Skin of body (tissue), 2 donors: ENCODE results near the gene ALDH3A1. TPM values are rescaled to one million over a fixed set of nuclear protein-coding genes. Genes with fewer than 3 reads are reported as not detected.

Experiments
- DNase-seq: peaks from one replicate; lab custom pipeline; 2025; lab: John Stamatoyannopoulos, UW
- total RNA-seq: library from RNA; depleted of rRNA; stranded (reverse); fragments of >200 nt; gene quantifications from one replicate; pipeline ENCODE4 v1.2.3, GENCODE V29; 2014

ALDH3A1 gene
- total RNA-seq, 1 donor from 2014 or later: 2.0 TPM

DNA sequence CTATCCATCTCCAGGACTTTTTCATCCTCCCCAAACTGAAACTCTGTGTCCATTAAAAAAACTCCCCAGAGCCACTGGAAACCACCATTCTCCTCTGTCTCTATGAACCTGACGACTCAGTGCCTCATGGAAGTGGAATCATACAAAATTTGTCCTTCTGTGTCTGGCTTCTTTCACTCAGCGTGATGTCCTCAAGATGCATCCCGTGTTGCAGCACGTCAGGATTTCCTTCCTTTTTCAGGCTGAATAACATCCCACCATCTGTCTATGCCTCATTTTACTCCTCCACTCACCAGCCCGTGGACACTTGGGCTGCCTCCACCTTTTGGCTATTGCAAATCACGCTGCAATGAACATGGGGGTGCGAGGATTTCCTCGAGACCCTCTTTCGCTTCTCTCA, 12.6 kb upstream of the ALDH3A1 start:
- DNase-seq: no peak

DNA sequence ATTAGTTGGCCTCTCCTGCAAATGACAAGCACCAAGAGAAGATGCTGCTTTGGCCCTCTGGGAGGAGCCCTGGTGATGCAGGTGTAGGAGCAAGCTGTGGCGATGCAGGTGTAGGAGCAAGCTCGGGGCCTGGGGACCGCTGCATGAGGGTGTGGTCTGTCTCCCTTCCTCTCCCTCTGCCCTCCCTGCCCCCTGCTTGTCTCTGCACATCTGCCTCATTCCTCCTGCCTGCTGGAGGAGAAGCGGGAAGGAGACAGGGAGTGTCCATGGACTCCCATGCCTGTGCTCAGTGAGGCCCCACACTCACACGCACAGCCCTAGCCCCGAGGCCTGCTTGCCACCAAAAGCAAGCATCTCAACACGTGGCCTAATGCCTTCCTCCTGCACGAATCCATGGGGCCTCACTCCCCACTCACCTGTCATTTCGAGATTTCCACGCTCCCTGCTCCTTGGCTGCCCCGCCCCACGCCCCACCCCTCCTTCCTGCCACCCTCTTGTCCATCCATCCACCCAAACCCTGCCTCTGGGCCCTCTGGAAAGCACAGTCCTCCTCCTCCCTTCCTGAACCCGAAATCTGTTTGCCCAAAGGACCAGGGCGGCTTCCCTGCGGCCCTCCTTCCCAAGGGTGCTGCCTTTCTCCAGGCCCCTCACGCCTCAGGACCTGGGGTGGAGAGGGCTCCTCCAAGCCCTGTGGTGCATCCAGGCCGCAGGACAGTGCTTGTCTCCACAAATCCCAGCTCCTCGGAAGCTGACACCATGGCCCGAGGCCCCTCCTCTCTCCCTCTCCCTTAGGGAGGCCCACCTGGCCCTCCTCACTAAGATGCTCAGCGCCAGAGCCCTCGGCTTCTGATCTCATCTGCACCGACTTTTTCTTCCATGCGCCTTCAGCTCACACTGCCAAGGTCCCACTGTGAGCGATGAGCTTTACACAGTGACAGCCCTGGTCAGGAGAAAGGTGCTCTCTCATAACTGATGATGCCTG, 11.8 kb upstream of the ALDH3A1 start:
- DNase-seq: no peak

DNA sequence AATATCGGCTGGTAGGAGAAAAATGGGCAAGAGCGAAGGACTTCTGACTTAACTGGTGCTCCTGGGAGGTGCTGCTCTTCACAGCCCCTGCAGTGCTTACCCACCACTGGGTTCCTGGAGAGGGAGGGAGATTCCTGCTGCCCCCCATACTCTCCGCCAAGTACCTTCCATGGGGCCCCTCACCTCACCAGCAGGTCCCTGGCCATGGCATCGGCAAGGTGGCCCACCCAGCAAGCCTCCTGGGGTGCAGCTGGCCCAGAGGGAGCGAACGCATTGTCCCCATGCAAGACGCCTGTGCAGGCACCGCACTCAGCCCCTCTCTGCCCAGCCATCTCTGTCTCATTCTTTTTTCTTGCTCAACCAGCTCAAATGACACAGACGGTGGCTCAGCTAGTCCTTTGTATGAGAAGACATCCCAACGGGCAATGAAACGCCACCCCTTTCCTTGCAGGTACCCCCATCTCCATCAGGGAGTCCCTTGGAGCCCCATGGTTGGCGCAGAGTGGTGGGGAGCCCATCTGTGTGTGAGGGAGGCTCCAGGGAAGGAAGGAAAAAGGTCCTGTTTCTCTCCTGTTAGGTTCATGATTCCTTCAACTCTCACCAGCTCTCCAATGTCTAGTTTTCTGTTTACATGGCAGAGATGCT, 9.6 kb upstream of the ALDH3A1 start:
- DNase-seq: no peak

GRCh38 chr17:19756546-19756945, 8.4 kb upstream of the ALDH3A1 start:
- DNase-seq: no peak

DNA sequence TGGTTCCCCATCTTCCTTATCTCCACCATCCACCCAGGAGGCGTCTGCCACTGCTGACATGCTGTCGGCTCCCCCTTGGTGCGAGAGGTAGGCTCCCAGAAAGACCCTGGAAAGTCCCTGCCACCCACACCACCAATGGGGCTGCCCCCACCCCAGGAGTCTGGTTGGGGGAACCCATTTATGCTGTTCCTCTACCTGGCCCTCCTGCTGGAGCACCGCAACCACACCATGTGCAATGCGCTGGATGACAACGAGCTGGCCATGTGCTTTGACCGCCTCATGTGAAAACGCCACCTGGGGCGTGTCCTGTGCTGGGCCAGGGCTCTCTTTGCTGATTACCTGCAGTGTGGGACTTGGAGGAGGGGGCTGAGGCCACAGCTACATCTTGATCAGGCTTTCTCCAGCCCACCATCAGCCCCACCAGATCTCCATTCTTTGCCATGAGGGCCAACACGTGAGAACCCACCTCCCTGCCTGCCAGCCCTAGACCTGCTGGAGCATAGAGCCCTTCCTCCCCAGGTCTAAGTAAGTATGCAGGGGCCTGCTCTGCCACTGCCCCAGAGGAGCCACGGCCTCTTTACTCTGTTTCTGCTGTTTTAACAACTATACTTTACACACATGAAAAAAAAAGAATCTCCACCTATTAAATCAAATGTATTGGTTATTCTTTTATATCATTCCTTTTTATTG, 7.9 kb upstream of the ALDH3A1 start:
- no peak for DNase-seq

DNA sequence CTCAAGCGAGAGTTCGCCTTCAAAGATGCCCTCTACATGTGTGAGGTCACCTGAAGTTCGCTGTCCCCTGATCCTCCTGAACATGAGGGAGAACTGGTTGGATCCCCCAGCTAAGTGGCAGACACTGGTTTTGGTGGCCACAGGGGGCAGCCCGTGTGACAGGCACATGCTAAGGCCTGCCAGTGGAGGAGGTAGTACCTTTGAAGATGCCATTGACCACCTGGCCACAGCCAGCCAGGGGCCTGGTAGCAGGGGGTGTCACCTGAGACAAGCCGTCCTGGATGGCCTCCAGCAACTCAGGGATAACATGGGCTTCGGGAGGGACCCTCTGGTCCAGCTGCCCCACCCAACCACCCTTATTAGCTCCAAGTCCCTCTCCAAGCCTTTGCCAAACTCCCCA, 7.3 kb upstream of the ALDH3A1 start:
- no peak for DNase-seq

GRCh38 chr17:19753661-19754463, 5.8 kb upstream of the ALDH3A1 start:
- DNase-seq: no peak

DNA sequence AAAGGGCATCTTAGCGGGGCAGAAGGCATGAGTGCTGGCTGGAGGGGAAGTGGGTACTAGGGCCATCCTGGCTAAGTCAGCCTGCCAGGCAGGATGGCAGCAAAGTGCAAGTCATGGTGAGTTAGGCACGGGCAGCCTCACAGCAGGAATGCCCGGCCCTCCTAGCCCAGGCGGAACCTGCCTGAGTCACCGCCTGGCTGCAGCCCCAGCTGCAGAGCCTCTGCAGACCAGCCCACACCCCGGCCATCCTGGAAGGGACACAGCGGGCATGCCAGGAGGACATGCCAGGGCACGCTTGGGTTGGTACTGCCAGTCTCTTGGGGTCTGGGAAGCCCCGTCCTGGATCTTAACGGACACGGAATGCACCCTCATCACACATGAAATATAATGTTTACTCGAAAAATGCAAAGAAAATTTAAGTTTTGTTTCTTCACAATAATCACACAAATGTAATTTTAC, 5.0 kb upstream of the ALDH3A1 start:
- DNase-seq: no peak

DNA sequence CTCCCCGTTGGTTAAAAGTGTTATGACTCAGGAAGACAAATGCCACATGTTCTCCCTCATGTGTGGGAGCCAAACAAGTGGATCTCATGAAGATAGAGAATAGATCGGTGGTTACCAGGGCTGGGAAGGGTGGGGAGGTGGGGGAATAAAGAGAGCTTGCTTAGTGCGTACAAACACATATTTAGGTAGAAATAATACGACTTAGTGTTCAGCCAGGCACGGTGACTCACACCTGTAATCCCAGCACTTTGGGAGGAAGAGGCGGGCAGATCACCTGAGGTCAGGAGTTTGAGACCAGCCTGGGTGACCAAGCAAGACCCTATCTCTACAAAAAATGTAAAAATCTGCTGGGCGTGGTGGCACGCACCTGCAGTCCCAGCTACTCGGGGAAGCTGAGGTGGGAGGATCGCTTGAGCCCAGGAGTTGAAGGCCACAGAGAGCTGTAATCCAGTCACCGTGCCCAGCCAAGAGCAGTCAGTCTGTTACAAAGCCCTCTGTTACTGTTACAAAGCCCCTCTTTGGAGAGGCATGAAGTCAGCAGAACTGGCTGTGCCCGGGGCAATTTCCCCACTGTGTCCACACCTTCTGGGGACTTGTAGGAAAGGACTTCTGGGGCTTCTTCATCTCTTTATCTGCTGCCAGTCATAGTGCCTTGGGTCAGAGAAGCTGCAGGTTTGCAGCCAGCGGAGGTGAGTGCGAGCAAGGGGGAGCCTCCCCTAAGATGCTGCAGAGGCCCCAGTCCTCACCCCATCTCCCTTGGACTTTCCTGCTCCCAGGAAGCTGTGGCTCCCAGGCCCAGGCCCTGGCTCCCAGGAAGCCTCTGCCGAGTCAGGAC, 4.3 kb upstream of the ALDH3A1 start:
- no peak for DNase-seq

DNA sequence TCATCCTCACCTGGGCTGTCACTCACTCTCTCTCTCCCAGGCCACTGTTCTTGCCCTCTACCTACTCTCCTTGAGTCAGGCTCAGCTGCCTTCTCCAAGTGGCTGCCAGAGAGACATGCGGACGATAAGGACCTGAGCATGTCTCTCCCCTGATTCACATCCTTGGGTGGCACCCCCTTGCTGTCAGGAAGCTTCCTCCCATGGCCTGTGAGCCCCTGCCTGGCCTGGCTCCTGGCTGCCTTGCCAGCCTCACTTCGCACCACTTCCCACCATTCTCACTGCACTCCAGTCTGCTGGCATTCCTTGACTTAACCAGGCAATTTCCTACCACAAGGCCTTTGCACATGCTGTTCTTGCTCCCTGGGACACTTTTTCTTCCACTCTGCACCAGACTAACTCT, 2.7 kb upstream of the ALDH3A1 start:
- no peak for DNase-seq

DNA sequence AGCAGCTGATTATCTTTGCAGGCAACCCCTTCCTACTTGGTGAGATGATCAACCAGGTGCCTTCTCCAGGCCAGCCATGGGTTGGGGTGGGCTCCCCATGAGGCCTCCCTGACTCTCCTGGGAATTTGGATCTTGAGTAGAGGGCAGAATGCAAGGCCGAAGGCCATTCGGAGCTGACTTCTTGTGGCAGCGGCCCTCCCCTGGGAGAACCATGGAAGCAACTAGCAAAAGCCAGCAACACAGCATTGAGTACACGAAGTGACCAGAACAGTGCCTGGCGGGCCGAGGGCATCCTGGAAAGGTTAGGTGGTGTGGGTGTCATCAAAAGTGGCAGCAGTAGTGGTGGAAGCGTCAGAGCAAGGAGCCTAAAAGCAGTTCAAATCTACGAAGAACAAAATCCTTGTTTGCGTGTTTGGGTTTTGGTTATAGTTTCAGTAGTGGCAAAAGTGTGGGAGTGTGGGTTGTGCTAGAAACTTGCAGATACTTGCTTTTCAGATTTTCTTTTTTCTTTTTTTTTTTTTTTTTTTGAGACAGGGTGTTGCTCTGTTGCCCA, 2.0 kb upstream of the ALDH3A1 start:
- no peak for DNase-seq

- DNase-seq: no peak
These were observed 702 bp upstream of the ALDH3A1 start for GRCh38 chr17:19748807-19749193.

DNA sequence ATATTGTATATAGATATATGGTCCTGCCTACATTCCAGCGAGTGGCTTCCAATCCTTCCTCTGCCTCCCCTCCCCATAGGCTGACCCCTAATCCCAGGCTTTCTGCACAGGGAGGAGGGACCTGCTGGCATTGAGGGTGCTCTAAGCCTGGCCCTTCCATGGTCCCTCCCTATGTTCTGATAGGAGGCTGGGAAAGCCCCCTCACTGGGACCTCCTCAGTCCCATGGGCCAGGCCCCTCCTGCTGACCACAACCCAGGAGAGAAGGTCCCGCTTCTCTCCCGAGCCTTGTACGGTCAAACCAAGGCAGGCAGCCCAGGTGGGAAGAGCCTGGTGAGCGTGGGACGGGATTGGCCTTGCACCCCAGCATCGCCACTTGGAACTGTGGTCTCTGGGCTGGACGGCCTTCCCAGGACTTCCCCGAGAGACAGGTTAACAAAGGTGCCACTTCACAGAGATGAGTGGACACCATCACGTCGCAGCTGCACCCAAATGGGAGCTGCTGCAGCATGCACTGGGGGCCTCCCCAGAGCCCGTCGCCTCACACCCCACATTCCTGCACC, 859 bp downstream of the ALDH3A1 start:
- no peak for DNase-seq

GRCh38 chr17:19746517-19746916, 1.6 kb downstream of the ALDH3A1 start:
- DNase-seq: no peak

DNA sequence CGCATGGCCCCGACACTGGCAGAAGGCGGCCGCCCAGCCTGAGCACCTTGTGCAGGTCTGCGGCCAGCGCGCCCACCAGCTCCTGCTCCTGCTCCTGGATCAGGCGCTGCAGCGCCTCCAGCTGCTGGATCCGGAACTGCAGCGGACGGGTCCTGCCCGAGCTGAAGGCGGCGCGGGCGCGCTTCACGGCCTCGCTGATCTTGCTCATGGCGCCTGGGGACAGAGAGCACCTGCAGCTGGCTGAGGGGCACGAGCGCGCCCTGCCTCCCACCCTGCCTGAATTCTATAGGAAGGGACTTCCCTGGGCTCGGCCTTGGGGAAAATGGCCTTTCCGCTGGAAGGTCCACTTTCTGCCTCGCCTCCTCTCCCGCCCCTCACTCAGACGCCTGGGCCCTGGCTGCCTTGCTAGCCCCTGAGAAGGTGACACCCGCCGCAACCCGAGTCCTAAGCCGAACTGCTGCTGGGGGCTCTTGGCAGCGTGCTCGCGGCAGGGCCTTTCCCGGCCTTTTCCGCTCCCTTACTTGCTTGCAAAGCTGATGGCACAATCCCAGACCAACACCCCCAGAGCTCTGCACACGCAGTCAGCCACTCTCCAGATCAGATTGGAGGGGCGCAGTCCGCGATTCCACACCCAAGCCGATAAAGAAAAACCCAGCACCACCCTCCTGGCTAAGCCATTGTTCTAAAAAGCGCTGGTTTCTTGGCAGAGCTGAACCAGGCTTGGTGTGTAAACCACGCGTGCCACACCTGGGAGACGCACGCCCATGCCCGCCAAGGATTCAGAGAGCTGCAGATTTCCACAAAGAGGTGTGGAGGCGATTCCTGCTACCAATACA, 3.0 kb downstream of the ALDH3A1 start:
- DNase-seq: peak; percentile 36

DNA sequence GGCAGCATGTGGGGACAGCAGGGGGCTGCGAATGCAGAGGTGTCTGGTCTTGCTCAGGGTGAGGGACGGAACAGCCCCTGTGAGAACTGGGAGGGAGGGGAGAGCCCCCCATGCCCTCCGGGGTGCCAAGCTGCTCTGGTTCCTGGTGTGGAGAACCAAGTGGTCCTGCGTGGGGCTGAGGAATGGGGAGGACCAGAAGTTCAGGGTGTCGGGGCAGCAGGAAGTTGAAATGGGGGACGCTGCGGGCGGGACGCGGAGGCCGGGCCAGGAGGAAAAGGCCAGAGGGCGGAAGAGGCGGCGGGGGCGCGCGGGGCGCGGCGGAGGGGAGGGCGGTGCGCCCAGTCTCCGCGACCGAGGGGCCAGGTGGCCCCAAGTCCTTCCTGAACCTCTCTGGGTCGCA, 3.6 kb downstream of the ALDH3A1 start:
- DNase-seq: no peak

- no peak for DNase-seq
These were observed 4.7 kb downstream of the ALDH3A1 start for GRCh38 chr17:19743101-19744100.

DNA sequence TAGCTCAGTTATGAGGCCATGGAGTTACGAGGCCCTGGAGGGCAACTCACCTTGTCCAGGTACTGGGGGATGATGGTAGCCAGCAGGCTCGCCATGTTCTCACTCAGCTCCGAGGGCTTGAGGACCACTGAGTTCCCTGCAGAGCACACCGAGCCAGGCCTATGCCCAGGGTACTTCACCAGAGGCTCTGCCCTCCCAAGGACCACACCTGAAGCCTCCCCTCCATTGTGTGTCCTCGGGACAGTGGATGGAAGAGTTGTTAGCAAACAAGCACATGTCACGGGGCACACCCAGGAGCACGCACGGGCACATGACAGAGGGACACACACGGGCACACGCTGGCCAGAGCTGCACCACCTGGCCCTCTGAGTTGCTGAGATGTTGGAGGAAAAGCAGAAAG, 5.6 kb downstream of the ALDH3A1 start:
- no peak for DNase-seq
